Endothelial cell of umbilical vein (primary cell): ENCODE measurements around the gene CENPF.

Experiments used
- EZH2 ChIP-seq: IDR thresholded peaks from 2 replicates; pipeline ENCODE4 v1.6.1; 2012; ENCODE audit warnings: borderline replicate concordance, low read depth, mild to moderate bottlenecking, moderate library complexity, low read length, inconsistent platforms; ENCODE audit not compliant: severe bottlenecking
- JUN ChIP-seq: IDR thresholded peaks from 2 replicates; pipeline ENCODE4 v1.6.1; 2011; ENCODE audit warnings: borderline replicate concordance, low read depth; ENCODE audit not compliant: insufficient read length, insufficient read depth
- POLR2A ChIP-seq: IDR thresholded peaks from 2 replicates; pipeline ENCODE4 v1.6.1; 2012; ENCODE audit warnings: low read depth, mild to moderate bottlenecking, control low read depth, low read length
- POLR2AphosphoS5 ChIP-seq: IDR thresholded peaks from 2 replicates; pipeline ENCODE4 v1.6.1; 2012; ENCODE audit warnings: low read depth, mild to moderate bottlenecking, control low read depth, low read length, moderate library complexity; ENCODE audit not compliant: insufficient read depth
- TF ChIP-seq, protein P1 (sequence below), 2 donors: IDR thresholded peaks; 1 replicate in 1 of 2; 2 replicates in 1 of 2; pipeline ENCODE4 v1.5.1; 2011; ENCODE audit warnings: low read length in 2 of 2, mild to moderate bottlenecking in 2 of 2, moderate library complexity in 2 of 2, control low read depth in 1 of 2, inconsistent platforms in 1 of 2, low read depth in 1 of 2; ENCODE audit not compliant: insufficient read depth in 1 of 2; ENCODE audit errors: extremely low read depth in 1 of 2

- TF ChIP-seq POLR2A (no peak), EZH2 (no peak), JUN (peak; percentile 29), POLR2AphosphoS5 (peak; percentile 16)
- TF ChIP-seq, protein P1, sequence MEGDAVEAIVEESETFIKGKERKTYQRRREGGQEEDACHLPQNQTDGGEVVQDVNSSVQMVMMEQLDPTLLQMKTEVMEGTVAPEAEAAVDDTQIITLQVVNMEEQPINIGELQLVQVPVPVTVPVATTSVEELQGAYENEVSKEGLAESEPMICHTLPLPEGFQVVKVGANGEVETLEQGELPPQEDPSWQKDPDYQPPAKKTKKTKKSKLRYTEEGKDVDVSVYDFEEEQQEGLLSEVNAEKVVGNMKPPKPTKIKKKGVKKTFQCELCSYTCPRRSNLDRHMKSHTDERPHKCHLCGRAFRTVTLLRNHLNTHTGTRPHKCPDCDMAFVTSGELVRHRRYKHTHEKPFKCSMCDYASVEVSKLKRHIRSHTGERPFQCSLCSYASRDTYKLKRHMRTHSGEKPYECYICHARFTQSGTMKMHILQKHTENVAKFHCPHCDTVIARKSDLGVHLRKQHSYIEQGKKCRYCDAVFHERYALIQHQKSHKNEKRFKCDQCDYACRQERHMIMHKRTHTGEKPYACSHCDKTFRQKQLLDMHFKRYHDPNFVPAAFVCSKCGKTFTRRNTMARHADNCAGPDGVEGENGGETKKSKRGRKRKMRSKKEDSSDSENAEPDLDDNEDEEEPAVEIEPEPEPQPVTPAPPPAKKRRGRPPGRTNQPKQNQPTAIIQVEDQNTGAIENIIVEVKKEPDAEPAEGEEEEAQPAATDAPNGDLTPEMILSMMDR (IDR thresholded peaks at IDR 0.05; ENCODE audit: extremely low read depth in 1 of 2, insufficient read depth in 1 of 2, low read depth in 1 of 2, low read length in 2 of 2) = no peak
Measured at GRCh38 chr1:214581785-214582184, 21.2 kb upstream of the CENPF start.
